ENCODE data around the gene CAV2.

Gene CAV2

DNA sequence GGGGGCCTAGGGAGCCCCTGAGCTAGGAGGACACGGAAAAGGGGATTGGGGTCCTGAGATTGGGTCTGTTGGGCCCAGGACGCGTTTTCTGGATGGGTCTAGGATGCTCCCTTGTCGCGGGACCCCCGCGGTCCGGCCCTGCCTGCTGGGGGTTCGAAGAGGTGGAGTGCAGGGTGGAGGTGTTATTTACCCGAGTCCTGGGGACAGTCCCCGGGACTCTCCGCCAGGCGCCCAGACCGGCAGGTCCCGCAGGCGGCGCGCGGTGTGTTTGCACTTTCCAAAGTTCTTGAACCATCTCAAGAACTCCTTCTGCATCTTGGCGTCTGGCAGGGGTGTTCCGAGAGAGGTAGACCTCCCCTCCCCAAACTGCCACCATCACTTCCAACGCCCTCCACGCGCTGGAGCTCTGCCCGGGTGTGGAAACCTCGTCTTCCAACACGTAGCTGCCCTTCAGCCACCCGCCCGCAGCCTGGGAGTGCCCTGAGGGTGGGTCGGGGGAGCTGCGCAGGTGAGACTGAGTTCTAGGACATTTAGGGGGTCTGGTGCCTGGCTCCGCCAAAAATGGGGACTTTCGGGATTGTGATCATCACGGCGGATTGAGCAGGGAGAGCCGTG is 25.9 kb downstream of the CAV2 start:
- no peak for DNase-seq

DNA sequence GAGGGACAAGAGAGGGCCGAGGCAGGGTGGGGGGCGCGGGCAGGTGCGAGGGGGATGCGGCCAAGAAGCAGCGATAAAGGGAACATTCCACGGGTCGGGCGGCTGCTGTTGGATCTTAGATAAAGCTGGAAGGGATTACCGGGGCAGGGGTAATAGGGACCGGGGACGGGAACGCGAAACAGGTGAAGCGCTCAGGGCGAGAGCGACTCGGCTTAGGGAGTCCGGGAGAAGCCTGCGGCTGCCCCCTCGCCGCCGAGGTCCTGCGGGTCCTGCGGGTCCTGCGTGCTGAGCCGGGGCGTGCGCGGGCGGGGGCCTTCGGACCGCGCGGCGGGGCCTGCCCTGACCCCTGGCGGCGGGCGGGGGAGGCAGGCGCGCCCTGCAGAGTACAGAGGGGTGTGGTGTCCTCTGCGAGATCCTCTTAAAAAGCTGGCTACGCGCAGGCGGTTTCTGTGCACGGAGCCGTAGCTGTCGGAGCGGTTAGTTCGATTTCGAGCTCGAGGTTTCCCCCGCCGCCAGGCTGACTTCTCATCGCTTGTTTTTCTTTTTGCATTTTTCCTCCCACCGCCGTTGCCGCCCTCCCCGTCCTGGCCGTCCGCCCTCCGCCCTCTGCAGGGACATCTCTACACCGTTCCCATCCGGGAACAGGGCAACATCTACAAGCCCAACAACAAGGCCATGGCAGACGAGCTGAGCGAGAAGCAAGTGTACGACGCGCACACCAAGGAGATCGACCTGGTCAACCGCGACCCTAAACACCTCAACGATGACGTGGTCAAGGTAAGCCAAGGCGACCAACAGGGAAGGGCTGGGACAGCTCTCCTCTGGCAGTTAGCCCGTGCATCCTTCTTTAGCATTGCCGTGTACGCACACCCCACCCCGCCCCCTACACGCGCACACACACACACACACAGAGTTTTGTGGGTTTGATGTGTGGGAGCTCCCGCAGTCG is 26.6 kb downstream of the CAV2 start:
- DNase-seq, result peak; percentile 5

DNA sequence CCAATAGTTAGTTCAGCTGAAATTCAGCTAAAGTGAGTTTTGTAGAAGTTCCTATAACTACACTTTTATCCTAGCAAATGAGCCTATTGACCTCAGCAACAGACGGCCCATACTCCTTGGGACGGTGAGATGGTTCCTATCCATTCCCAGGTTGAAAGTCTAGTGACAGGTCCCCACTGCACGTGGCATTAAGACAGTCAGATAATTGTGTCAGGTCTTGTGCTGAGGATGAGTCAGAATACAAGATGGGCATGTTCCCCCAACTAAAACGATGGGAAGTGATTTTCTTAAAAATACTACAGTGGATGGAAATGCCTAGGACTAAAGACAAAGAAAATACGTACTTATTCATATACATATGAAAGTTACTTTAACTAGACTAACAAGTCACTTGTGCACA is 27.4 kb downstream of the CAV2 start:
- DNase-seq, result no peak

DNA sequence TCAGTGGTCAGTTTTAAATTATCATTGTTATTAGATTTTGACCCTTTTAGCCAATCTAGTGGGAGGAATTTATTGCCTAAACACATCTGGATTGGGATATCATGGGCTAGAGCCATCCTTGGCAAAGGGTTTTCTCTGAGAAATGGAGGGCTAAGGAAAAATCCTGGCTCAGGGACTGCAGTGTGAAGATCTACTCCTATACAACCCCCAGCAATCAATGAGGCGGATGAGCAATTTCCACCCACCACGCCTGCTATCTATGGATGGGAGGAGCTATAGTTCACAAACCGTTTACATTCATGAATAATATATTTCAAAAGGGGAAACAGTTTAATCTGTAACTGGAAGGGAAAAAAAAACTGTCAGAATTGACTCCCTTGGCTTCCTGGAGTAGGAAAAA is 28.0 kb downstream of the CAV2 start:
- DNase-seq, result no peak

DNA sequence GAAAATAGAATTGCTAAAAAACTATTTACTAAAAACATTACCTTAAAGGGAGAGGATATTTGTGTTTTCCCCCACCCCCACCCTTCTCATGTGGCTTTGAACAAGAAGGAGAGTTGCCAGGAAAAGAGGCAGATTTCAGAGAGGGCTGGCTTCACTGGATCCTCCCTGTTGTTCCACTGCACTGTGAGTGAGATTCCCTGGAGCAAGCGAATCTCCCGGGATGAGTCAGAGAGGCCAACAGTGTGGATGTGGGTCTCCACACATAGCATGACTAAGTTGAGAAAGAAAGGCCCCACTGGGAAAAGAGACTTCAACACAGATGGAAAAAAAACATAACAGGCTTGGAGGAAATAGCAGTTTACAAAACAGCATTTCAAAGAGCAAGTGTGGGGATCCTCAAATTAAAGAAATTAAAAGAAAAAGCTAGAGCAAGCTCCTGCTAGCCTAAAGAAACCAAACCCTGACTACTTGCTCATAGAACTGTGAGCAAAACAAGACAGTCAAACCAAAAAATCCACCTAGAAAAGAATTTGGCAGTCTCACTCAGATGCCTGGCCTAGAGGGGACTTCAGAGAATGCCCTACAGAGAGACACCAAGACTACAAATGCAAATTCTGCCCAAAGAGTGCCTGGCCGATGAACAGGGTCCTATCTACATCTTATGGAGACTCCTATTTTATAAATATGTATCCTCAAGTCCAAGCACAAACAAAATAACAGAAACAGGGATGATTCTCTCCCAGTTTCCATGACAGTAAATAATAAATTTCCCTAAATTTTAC is 28.7 kb downstream of the CAV2 start:
- DNase-seq, result no peak

DNA sequence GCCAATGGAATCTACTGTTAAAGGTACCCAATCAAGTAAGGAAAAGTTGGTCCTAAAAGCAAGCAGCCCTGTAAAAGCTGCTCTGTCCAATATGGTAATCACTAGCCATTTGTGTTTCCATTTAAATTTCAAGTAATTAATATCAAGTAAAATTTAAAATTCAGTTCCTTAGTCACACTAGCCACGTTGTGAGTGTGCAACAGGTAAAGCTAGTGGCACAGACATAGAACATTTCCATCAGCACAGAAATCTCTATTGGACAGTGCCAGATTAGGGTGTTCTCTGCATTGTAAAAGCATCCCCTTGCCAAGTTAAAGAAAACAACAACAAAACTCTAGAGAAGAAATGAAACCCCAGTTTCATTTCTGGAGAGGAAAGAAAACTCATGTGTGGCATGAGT is 29.7 kb downstream of the CAV2 start:
- DNase-seq, result no peak

DNA sequence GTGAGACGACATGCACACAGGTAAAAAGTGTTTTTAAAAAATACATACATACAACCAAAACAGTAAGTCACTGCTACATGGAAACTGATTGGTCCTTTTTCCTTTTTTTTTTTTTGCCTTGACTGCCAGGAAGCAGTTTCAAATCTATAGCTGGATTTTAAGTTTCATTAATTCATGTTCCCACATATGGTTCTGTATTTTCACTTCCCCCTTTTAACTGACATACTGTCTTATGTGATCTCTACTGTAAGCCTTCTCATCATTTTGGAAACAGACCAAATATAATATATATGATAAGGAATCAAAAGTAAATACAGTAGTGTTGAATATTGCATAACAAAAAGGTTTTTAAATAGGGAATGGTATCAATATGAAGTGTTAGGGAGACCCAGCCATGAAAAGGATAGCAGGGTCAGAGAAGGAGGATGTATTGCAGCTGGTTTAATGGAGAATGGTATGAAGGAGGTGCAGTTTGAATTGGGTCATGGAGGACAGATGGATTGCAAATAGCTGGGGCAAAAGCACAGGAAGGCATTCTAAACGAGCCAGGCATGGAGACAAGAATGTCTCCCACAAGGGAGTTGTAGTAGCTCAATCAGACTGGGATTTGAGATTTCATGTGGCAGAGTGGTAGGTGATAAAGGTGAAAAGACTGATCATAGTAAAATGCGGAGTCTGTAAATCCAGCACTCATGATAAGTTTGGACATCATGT is 30.7 kb downstream of the CAV2 start:
- DNase-seq, result no peak

DNA sequence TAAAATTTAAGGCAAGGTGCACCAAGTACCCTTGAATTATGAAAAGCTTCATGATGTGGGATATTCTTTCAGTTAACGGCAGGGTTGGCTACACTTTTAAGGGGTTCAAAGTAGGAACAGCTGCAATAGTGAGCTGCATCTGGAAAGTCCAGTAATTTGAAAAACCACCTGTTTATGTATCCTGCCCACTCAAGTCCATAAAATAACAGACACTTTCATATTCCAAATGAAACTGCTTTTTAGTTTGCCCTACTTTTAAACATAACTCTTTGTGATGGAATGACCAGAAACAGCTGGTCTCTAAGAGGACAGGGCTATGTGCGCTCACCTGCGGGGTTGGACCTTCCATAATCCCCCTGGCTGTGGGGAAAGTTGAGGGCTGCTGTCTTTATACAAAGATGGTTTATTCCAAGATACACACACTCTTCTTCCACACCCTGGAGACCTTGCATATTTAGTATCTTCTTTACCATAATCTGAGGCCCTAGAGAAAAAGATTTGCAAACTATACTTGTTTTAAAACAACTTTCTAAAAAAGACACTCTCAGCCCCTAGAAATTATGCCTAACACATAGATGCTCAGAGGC is 32.7 kb downstream of the CAV2 start:
- DNase-seq, result no peak

DNA sequence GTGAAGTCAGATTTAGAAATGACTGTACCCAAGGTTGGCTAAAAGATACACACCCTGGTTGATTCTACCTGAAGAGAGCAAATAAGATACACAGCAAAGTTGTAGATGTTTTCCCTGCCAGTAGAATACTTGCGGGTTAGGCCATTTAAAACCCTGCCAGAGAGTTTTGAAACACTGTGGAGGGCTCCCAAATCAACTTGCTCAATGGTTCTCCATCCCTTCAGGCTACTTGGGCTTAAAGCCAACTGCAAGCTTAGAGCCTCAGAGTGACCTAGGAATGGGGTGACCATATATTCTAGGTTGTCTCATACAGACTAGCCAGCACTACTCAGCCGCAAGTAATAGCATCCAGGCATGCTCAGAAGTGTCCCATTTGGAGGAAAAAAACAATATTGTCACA is 35.3 kb downstream of the CAV2 start:
- DNase-seq, result no peak

DNA sequence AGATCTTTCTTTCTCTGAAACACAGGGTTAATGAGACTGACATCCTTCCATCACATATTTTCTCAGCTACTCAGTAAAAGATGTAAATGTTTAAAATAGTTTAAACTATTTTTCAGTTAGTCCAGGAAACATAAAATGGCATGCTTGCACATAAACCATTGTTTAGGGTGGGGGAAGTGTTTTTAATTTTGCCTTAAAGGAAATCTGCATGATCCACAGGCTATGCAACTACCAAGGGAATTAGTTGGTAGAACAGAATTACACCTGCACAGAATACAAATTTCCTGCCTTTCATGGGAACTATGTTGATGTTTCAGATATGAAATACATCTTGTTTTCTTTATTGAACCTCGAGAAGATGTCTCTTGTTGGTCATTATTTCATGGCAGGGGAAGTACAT is 35.9 kb downstream of the CAV2 start:
- no peak for DNase-seq

DNA sequence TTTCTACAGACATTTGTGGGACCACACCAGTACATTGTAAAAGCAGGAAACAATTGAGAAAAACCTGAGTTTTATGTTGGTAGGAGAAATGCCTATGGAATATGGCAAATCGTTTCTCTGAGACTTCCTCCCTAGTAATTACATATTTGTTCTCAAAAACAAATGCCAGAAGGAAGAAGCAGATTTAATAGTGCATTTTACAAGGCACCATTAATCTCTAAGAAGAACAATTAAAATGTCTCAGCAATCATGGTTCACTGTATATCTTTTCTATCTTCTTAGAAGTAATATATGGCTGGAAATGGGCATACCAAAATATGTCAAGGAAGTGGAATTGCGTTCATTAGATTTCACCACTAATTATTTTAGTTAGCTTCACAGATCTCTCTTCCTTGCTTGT is 38.6 kb downstream of the CAV2 start:
- no peak for DNase-seq

DNA sequence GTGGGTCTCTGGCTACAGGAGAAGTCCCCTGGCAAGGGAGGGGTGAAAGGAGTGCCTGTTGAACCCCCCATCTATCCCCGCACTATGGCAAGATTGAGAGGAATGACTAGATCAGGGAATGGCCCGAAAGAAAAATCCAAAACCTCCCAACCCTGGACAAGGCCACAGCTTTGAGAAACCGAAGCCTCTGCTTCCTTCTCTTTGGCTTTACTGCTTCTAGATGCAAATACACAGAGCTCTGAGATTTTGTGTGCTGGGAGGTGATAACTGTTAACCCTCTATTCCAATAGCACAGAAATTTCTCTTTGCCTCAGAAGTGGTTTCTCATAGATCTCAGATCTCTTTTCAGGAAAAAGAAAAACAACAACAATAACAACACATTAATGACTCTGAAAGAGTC is 40.3 kb downstream of the CAV2 start:
- no peak for DNase-seq

DNA sequence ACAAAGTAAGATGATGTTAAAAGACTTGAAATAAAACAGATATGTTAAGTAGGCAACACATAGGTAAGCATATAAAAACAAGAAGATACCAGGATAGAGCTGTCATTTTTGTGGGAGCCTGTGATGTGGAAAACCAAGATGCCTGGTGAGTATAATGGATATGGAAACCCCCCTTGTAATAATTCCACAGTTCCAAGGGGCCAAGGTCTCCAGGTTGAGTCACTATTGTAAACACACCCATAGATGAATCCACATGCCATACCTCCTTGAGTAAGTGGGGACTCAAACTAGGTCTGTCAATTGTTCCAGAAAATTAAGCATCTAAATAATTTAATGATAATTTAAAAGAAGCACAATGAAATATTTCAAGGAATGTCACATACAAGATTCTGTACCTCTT is 41.2 kb downstream of the CAV2 start:
- no peak for DNase-seq

DNA sequence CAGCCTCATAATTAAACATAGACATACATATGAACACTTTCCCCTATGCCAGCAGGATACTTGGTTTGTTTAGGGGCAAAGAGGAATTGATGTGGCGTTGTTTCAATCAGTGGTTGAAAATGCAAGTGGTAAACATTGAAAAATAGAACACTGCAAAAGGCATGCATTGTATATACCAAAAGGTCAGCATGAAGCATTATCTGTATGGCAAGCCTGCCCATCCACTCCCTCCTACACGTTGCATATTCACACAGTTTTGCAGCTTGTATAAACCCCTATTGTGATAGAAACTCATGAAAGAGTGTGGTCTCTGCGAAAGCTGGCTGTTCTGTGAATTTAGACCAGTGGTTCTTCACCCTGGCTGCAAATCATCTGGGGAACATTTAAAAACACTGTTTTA is 42.4 kb downstream of the CAV2 start:
- no peak for DNase-seq

DNA sequence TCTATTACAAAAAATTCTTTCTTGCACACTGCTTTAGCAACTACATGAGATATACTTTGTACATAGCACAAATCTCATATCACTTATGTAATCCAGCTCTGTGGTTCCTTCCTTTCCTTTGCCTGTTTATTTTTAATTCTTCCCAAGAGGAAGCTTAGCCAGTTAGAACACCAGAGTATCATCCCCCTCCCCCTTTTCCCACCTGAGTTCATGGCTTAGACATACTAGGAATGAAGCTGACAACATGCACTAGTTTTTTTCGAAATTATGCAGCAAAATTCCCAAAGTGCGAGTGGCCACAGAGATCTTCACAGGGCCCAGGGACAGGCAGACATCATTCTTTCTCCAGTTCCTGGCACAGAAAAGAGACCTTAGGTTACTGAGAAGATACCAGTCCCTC is 43.1 kb downstream of the CAV2 start:
- no peak for DNase-seq

DNA sequence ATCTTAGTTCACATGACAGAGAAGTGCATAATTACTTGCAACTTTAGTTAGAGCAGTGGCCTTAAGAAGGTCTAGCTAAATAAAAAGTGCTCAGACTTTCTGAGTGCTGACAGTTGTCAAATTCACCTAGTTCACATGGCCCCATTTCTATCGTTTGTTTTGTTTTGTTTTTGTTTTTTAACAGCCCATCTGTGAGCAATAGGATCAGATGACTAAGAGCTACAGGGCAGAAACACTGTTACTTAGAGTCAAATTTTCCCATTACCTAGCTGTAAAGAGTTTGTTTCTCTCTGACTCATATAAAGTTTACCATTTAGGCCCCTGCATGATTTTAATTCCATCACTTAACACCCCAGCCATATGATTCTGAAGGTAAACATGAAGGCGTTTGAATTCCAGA is 44.1 kb downstream of the CAV2 start:
- no peak for DNase-seq

DNA sequence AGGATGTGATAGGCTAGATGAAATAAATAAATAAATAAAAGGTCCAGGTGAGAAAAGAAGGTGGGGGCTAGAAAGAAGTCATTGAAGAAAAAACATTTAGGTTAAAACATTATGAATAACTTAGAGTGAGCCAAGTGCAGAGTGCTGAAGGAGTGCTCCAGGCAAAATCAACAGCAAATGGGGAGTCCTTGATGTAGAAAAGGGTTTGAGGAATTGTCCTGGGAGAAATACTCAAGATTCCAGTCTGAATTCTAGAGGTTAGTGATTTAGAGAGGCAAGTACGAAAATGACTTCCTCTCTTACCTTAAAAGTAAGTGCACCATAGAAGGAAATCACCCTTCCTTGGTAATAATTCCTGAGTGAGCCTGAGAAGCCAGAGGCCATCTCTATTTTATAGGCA is 44.9 kb downstream of the CAV2 start:
- no peak for DNase-seq

DNA sequence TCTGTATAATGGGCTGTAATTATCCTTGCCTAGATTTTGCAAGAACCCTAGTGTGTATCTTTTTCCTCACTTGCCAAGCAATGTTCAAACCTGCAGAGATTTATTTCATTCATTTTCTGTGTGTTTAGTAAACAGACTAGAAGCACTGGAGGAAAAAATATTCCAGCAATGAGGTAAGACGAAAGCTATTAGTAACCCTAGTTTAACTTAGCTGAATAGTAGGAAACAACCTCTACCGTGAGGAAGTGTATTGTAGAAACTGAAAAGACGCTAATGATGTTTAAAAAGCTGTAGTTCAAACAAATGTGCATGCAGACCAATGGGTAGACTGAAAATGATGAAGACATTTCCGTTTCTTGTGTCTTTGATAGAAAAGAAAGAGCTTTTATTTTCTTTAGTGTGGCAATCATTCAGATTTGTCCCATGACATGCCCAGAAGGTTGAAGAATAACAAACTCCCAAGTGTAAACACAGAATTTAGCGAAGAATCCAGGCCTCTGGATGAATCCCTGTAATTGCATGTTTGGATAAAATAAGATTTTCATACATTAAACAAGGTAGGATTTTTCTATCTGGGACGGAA is 46.0 kb downstream of the CAV2 start:
- no peak for DNase-seq

DNA sequence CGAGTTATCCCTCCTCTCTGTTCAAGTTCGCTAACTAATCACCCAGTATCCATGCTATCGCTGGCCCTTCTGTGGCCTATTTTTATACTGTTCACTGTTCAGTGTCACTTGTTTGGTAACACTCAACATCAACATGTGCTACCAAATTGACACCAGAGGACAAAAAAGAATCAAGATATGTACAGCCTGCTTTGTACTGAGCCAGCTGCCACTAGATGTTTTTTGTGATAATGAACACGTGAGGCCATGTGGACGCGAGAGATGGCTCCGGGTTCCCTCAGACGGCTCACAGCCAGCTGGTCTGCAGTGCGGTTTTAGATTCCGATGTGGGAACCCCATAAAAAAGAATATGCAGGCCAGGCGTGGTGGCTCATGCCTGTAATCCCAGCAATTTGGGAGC is 46.5 kb downstream of the CAV2 start:
- no peak for DNase-seq

DNA sequence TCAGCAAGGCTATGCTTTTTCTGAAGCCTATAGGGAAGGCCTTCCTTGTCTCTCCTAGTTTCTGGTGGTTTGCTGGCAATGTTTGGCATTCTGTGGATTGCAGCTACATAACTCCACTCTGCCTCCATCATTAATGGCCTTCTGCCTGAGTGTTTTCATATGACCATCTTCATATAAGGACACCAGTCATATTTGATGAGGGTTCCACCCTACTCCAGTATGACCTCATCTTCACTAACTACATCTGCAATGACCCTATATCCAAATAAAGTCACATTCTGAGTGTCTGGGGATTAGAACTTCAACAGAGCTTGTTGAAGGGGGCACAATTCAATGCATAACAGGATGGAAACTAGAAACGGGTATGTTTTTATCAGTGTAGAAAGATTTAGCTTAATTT is 47.4 kb downstream of the CAV2 start:
- DNase-seq, result no peak

DNA sequence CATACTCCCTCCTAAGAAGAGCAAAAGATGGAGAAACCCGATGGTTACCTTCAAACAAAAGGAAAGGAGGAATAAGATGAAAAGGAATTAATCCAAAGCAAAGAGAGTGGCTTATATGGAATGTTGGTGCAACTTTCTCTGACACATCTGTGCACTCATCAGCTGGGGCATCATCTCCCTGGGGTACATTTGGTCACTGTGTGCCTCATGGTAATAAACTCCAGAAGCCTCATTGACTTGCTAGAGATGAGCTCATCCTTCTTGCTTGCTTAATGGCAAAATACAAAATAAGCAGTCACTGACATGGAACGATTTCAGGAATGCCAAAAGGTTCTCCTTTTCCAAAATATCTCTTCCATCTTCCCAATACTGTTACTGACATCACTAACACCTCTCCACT is 47.8 kb downstream of the CAV2 start:
- DNase-seq, result no peak

DNA sequence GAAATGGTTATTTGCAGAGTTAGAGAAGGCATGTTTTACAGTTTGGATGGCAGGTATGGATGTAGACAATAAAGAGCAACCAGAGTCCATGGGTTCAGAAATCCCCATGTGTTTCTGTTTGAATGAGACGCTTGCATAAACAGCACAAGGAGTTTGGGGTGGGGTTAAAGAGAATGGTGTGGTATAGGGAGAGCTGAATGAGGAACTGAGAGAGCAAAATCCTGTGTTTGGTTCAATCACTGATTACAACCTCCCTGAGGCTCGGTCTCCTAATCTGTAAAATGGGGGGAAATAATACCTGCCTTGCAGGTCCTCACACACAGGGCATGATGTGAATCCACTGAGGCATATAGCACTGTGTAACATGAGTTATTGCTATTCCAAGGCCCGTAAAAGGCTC is 49.0 kb downstream of the CAV2 start:
- no peak for DNase-seq

Measured in NCI-H1417 treated with DMSO at 0.1 percent for 48 hours (cell line).